ENCODE results near the gene HTATSF1. TPM values are rescaled to one million over a fixed set of nuclear protein-coding genes. Genes with fewer than 3 reads are reported as not detected.

Gene HTATSF1
- total RNA-seq, 1 donor from 2014 or later, result 24.5 TPM

DNA sequence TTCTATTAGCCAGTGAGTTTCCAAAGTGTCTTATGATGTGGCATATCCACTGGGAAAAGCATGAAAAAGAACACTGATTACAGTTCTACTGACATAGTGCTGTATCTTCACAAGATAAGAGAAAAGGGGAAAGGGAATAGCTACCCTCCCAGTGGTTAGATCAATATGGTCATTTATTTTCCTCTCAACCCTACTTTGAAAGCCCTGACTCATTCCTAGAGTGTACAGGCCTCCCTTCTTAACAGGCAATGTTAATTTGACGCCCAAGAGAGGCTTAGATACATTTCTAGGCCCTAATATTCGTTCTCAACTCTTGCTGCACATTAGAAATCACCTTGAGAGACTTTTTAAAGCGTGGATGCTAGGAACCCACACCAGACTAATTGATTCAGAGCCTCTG lies 30.1 kb upstream of the HTATSF1 start:
- Mint-ChIP-seq H3K27me3 (peaks cover 5% of the 10 kb centered on the region), H3K4me1 (no peaks in the 10 kb centered on the region), H3K9me3 (no peaks in the 10 kb centered on the region), H3K27ac (no peak overlapping the region), H3K4me3 (no peak overlapping the region), H3K36me3 (ENCODE audit: low read depth) (no peaks in the 10 kb centered on the region)
- TF ChIP-seq, protein P1, sequence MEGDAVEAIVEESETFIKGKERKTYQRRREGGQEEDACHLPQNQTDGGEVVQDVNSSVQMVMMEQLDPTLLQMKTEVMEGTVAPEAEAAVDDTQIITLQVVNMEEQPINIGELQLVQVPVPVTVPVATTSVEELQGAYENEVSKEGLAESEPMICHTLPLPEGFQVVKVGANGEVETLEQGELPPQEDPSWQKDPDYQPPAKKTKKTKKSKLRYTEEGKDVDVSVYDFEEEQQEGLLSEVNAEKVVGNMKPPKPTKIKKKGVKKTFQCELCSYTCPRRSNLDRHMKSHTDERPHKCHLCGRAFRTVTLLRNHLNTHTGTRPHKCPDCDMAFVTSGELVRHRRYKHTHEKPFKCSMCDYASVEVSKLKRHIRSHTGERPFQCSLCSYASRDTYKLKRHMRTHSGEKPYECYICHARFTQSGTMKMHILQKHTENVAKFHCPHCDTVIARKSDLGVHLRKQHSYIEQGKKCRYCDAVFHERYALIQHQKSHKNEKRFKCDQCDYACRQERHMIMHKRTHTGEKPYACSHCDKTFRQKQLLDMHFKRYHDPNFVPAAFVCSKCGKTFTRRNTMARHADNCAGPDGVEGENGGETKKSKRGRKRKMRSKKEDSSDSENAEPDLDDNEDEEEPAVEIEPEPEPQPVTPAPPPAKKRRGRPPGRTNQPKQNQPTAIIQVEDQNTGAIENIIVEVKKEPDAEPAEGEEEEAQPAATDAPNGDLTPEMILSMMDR (IDR thresholded peaks at IDR 0.05), result no peak
- intact Hi-C loops (cut with micrococcal nuclease), result no loop called here
- POLR2A ChIA-PET, result no interaction called here
- DNase-seq (no peak), ATAC-seq (ENCODE audit: low read depth) (no peak)
- CTCF ChIA-PET, result no interaction called here

DNA sequence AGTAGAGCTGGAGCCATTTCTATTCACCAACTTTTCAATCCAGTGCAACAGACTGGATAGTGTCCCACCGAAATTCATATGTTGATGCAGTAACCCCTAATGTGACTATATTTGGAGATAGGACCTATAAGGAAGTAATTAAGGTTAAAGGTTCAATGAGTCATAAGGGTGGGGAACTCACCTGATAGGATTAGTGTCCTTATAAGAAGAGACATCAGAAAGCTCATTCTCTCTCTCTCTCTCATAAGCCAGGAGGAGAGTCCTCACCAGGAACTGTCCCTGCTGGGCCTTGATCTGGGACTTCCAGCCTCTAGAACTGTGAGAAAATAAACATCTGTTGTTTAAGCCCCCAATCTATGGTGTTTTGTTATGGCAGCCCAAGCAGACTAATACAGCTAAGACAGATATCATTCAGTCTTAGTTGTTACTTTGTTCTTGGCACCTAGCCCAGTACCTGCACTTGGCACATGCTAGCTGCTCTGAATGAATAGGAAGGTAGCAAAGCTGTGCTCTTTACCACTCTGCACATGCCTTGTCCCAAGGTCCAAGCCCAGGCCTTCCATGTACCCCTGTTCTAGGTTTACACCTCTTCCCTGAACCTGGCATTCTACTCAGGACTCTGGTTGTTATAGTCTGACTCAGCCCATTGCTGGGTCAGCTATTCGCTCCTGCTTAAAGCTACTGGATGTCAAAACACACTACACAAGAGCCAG lies 28.8 kb upstream of the HTATSF1 start:
- POLR2A ChIA-PET, result interaction anchor here (0.7 kb wide), 1 partner anchor 219 kb away, joined by 5 read pairs; no protein-coding TSS in a partner anchor
- CTCF ChIA-PET, result no interaction called here
- Mint-ChIP-seq H3K4me3 (no peak overlapping the region), H3K27ac (no peak overlapping the region), H3K9me3 (no peaks in the 10 kb centered on the region), H3K27me3 (peaks cover 5% of the 10 kb centered on the region), H3K36me3 (ENCODE audit: low read depth) (no peaks in the 10 kb centered on the region), H3K4me1 (no peaks in the 10 kb centered on the region)
- ATAC-seq (ENCODE audit: low read depth), result no peak
- TF ChIP-seq, protein P1 (IDR thresholded peaks at IDR 0.05), result no peak
- intact Hi-C loops (cut with micrococcal nuclease), result no loop called here
- DNase-seq, result no peak

DNA sequence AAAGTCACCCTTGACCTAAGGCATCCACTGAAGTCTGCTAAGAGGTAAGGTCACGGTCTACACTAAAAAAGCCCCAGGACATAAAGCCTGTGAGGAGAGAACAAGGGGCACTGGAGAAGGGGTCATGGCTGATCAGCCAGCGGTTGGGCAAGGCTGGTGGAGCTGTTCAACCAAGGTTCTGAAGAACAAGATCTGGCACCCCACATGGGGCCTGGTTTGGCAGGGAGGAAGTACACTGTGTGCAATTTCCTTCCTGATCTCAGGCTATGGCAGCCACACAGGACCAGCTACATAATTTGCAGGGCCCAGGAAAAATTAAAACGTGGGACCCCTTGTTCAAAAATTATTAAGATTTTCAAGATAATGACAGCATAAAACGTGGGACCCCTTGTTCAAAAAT lies 23.7 kb upstream of the HTATSF1 start:
- Mint-ChIP-seq H3K36me3 (ENCODE audit: low read depth) (no peaks in the 10 kb centered on the region), H3K9me3 (no peaks in the 10 kb centered on the region), H3K4me1 (no peaks in the 10 kb centered on the region), H3K27ac (no peak overlapping the region), H3K4me3 (no peak overlapping the region), H3K27me3 (no peaks in the 10 kb centered on the region)
- intact Hi-C loops (cut with micrococcal nuclease), result no loop called here
- ATAC-seq (ENCODE audit: low read depth) (no peak), DNase-seq (no peak)
- TF ChIP-seq, protein P1 (IDR thresholded peaks at IDR 0.05), result no peak
- ChIA-PET CTCF (no interaction called here), POLR2A (no interaction called here)

DNA sequence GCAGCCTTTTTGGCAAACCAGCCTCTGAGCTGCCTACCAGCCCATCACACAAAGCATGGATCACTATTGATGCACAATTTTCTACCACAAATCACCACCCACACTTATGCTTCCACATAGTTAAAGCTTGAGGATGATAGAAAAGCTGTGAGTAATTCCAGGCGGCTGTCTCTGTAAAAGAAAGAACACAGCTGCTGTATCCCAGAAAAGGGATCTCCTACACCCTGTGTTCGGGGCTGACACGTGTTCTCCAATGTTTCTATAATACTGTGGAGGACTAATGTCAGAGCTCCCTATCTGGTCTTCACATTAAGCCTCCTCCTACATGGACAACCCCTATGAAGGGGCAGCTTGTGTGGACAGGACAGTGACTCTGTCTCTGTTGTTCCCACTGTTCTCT lies 22.2 kb upstream of the HTATSF1 start:
- Mint-ChIP-seq H3K9me3 (no peaks in the 10 kb centered on the region), H3K27ac (no peak overlapping the region), H3K4me1 (no peaks in the 10 kb centered on the region), H3K27me3 (peaks cover 2% of the 10 kb centered on the region), H3K36me3 (ENCODE audit: low read depth) (no peaks in the 10 kb centered on the region), H3K4me3 (no peak overlapping the region)
- ChIA-PET POLR2A (no interaction called here), CTCF (no interaction called here)
- TF ChIP-seq, protein P1 (IDR thresholded peaks at IDR 0.05), result no peak
- intact Hi-C loops (cut with micrococcal nuclease), result no loop called here
- ATAC-seq (ENCODE audit: low read depth) (no peak), DNase-seq (no peak)

DNA sequence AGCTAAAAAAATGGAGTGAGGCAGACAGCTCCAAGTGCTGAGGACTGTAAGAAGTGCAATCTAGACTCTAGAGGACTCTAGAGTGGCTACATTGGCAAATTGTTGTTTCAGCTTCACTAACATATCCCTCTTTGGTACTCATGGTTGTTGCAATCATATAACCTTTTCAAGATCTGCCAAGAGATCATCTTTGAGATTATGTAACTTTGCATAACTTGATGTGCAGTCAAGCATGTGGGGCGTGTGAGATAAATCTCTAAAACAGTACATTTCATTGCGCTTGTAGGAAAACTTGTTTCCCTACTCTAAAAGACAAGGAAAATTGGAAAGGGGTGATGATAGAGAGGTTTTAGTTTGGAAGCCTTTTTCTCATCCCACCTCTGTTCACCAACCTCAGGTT lies 20.9 kb upstream of the HTATSF1 start:
- TF ChIP-seq, protein P1 (IDR thresholded peaks at IDR 0.05), result no peak
- ATAC-seq (ENCODE audit: low read depth), result no peak
- Mint-ChIP-seq H3K27me3 (peaks cover 2% of the 10 kb centered on the region), H3K4me1 (no peaks in the 10 kb centered on the region), H3K27ac (no peak overlapping the region), H3K4me3 (no peak overlapping the region), H3K9me3 (no peaks in the 10 kb centered on the region), H3K36me3 (ENCODE audit: low read depth) (no peaks in the 10 kb centered on the region)
- DNase-seq, result no peak
- POLR2A ChIA-PET, result no interaction called here
- intact Hi-C loops (cut with micrococcal nuclease), result no loop called here
- CTCF ChIA-PET, result no interaction called here

Data from activated B cell treated with CpG ODN at 0.5 μM for 24 hours (primary cell).